HL-60/S4 treated with phorbol 12-myristate 13-acetate at 8.2 ng/mL for 4 days and 3 days (cell line): ENCODE results near the gene NDUFB8.

Experiments
- in situ Hi-C: fragments of 300-500 bp; cut with MboI; formaldehyde crosslinking; loops from 2 replicates; pipeline ENCODE4 v1.15.0; 2022; ENCODE audit warnings: low sequenced_read_pairs

Gene NDUFB8

DNA sequence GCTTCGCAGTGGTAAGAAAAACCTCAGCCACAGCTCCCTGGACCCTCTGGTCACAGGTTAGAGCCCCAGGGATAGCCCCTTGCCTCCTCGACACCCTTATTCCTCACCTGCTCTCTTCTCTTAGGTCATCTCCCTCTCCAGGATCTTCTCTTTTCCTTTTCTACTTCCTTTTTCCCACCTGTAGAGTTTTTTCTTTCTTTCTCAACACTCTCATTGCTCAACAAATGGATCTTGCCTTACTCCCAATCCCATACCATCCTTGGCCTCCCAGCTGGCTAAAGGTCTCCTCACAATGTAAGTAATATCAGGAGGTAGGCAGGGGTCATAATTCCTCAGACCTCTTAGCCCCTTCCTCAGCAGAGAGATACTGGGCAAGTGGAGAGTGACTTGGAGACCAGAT is 49.7 kb downstream of the NDUFB8 start:
- in situ Hi-C loops: no loop called here

DNA sequence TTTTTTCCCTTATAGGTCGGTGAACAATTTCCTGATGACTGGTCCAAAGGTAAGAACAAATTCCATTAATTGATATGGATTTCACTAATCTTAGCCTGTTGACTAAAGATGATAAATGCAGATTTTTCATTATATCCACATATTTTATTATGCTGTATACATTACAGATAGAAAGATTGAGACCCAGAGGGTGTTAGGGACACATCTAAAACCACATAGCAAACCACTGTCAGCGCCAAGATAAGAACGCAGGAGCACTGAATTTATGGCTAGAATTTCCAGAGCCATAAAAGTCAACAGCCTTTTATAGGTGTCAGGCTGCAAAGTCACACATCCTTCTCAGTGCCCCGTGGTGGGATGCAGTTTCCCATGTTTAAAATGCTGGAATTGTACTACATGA is 50.6 kb downstream of the NDUFB8 start:
- in situ Hi-C loops: no loop called here

DNA sequence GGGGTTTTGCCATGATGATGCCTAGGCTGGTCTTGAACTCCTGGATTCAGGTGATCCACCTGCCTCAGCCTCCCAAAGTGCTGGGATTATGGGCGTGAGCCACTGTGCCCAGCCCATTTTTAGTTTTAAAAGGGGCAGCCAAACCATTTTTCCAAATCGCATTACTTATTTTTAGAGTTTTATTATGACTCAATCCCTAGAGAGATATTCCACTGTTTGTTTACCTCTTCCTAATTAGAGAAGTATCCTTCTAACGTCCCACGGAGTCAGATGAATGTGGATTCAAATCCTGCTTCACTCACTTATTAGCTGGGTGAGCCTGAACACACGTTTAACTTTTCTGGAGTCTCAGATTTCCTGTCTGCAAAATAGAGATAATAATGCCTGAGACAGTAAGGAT is 51.7 kb downstream of the NDUFB8 start:
- in situ Hi-C loops: no loop called here
